GM12878 (cell line): ENCODE results near the gene H6PD. TPM values are rescaled to one million over a fixed set of nuclear protein-coding genes. Genes with fewer than 3 reads are reported as not detected.

Source experiments
- ATAC-seq: fragments of 200-7000 bp; cut with Tn5 transposase; 3 replicates; pipeline ENCODE4 v1.9.1; 2020; ENCODE audit warnings: mild to moderate bottlenecking, moderate library complexity
- BruUV-seq: library from RNA; stranded (reverse); fragments of 400-500 nt; replicated peaks from 2 replicates; lab custom pipeline; 2021; lab: Mats Ljungman, UMichigan
- CTCF ChIA-PET: fragments of 300-600 bp; sonication (Branson Sonifier 250); formaldehyde crosslinking; extraction: SDS; loops from one replicate; lab custom pipeline; 2021; ENCODE audit warnings: inconsistent platforms; lab: Yijun Ruan, JAX
- POLR2A ChIA-PET: fragments of 350-600 bp; formaldehyde crosslinking; extraction: SDS; loops from one replicate; lab custom pipeline; 2021; ENCODE audit warnings: inconsistent platforms; lab: Charles Lee
- RAD21 ChIA-PET: fragments of 300-600 bp; sonication (Branson Sonifier 250); formaldehyde crosslinking; loops from one replicate; lab custom pipeline; 2023; ENCODE audit warnings: antibody characterized with exemption; ENCODE audit not compliant: unreplicated experiment; lab: Charles Lee
- SMC1A ChIA-PET: fragments of 300-600 bp; sonication (Branson Sonifier 250); formaldehyde crosslinking; loops from one replicate; lab custom pipeline; 2023; ENCODE audit not compliant: unreplicated experiment, uncharacterized antibody; lab: Charles Lee
- DNase-seq: peaks from one replicate; pipeline ENCODE4 v3.0.0-alpha.2; 2011; ENCODE audit warnings: low read depth, low spot score
- FAIRE-seq: peaks from 3 replicates; lab custom pipeline; 2011; peaks lifted over from hg19 to GRCh38; lab: Jason Lieb, UNC
- H2AFZ ChIP-seq: 2 replicates; pipeline ENCODE4 v1.6.0; 2011; ENCODE audit warnings: low read depth, low read length, control low read depth; ENCODE audit not compliant: control insufficient read depth
- H3K27ac ChIP-seq: 2 replicates; pipeline ENCODE4 v1.5.1; 2011; ENCODE audit warnings: control low read depth; ENCODE audit not compliant: control insufficient read depth, insufficient read depth
- H3K27me3 ChIP-seq, 2 experiments: replicated peaks in 1 of 2; 2 replicates each; pipeline versions ENCODE4 v1.6.0 to v1.6.1; 2011; ENCODE audit warnings: low read length in 1 of 2; ENCODE audit not compliant: control insufficient read depth in 2 of 2, insufficient read depth in 2 of 2
- H3K36me3 ChIP-seq, 2 experiments: 2 replicates each; pipeline ENCODE4 v1.5.1; 2011; ENCODE audit warnings: low read length in 1 of 2; ENCODE audit not compliant: control insufficient read depth in 2 of 2, insufficient read depth in 2 of 2
- H3K4me1 ChIP-seq: 2 replicates; pipeline ENCODE4 v1.6.1; 2011; ENCODE audit warnings: mild to moderate bottlenecking, low read length, moderate library complexity, mixed read lengths; ENCODE audit not compliant: control insufficient read depth, insufficient read depth
- H3K4me2 ChIP-seq: 2 replicates; pipeline ENCODE4 v1.6.0; 2011; ENCODE audit warnings: control low read depth; ENCODE audit not compliant: control insufficient read depth, insufficient read depth
- H3K4me3 ChIP-seq: fragments of 200-600 bp; sonication (generic); 2 replicates; pipeline ENCODE4 v1.5.1; 2016
- H3K79me2 ChIP-seq: 2 replicates; pipeline ENCODE4 v1.6.0; 2011; ENCODE audit warnings: low read length; ENCODE audit not compliant: control insufficient read depth, insufficient read depth
- H3K9ac ChIP-seq: 2 replicates; pipeline ENCODE4 v1.8.0; 2011; ENCODE audit warnings: low read length, control low read depth, mixed read lengths; ENCODE audit not compliant: control insufficient read depth, insufficient read depth
- H3K9me3 ChIP-seq: replicated peaks from 3 replicates; pipeline ENCODE4 v1.5.1; 2011; ENCODE audit warnings: mild to moderate bottlenecking, low read length; ENCODE audit not compliant: control insufficient read depth, insufficient read depth
- H4K20me1 ChIP-seq: 2 replicates; pipeline ENCODE4 v1.6.0; 2011; ENCODE audit not compliant: control insufficient read depth, insufficient read depth
- BCL3 ChIP-seq: IDR thresholded peaks from 2 replicates; pipeline ENCODE4 v1.6.1; 2011; ENCODE audit warnings: borderline replicate concordance, low read depth, mild to moderate bottlenecking, moderate library complexity, low read length; ENCODE audit not compliant: insufficient read depth, poor library complexity, severe bottlenecking
- CREB1 ChIP-seq: IDR thresholded peaks from 2 replicates; pipeline ENCODE4 v1.6.1; 2012; ENCODE audit warnings: low read depth, mild to moderate bottlenecking, inconsistent platforms
- DPF2 ChIP-seq: fragments of 450-650 bp; IDR thresholded peaks from 2 replicates; pipeline ENCODE4 v1.6.1; 2017; ENCODE audit warnings: mild to moderate bottlenecking
- ETV6 ChIP-seq, 2 experiments: fragments of 450-650 bp in 1 of 2; IDR thresholded peaks in 1 of 2; conservative IDR thresholded peaks in 1 of 2; 2 replicates each; pipeline ENCODE4 v1.6.1; 2014; ENCODE audit warnings: antibody characterized with exemption in 1 of 2, borderline replicate concordance in 1 of 2, low read depth in 1 of 2, mild to moderate bottlenecking in 1 of 2, moderate library complexity in 1 of 2
- GATAD2B ChIP-seq: fragments of 450-650 bp; conservative IDR thresholded peaks from 2 replicates; pipeline ENCODE4 v1.6.1; 2017; ENCODE audit warnings: low read depth, mild to moderate bottlenecking, moderate library complexity
- IRF3 ChIP-seq: fragments of 450-650 bp; IDR thresholded peaks from 2 replicates; pipeline ENCODE4 v1.6.1; 2014; ENCODE audit warnings: mild to moderate bottlenecking
- JUND ChIP-seq: IDR thresholded peaks from 2 replicates; pipeline ENCODE4 v1.6.1; 2012; ENCODE audit warnings: low read depth, mild to moderate bottlenecking, low read length, improper control_type of control experiment, moderate library complexity
- NR2C2 ChIP-seq: IDR thresholded peaks from 2 replicates; pipeline ENCODE4 v1.6.1; 2011; ENCODE audit warnings: borderline replicate concordance, low read depth; ENCODE audit not compliant: control insufficient read depth, insufficient read length
- PBX3 ChIP-seq: IDR thresholded peaks from 2 replicates; pipeline ENCODE4 v1.6.1; 2011; ENCODE audit warnings: mild to moderate bottlenecking, low read depth, low read length, moderate library complexity; ENCODE audit not compliant: insufficient replicate concordance
- POU2F2 ChIP-seq: IDR thresholded peaks from 3 replicates; pipeline ENCODE4 v1.6.1; 2011; ENCODE audit warnings: low read depth, mild to moderate bottlenecking, low read length, borderline replicate concordance
- RCOR1 ChIP-seq: conservative IDR thresholded peaks from 2 replicates; pipeline ENCODE4 v1.6.1; 2012; ENCODE audit warnings: low read depth, low read length, improper control_type of control experiment
- RELB ChIP-seq: fragments of 450-650 bp; IDR thresholded peaks from 2 replicates; pipeline ENCODE4 v1.6.1; 2017; ENCODE audit warnings: low read depth, mild to moderate bottlenecking, moderate library complexity
- ZNF24 ChIP-seq: fragments of 450-650 bp; IDR thresholded peaks from 2 replicates; pipeline ENCODE4 v1.6.1; 2017; ENCODE audit warnings: antibody characterized with exemption, mild to moderate bottlenecking
- ZSCAN29 ChIP-seq: fragments of 450-650 bp; IDR thresholded peaks from 2 replicates; pipeline ENCODE4 v1.6.1; 2017; ENCODE audit warnings: mild to moderate bottlenecking, moderate library complexity
- WGBS: methylation state at CpG from one replicate; pipeline ENCODE4 v1.1.6; 2016; ENCODE audit warnings: low lambda C conversion rate; ENCODE audit not compliant: insufficient replicate concordance, insufficient coverage; ENCODE audit errors: missing lambda C conversion rate; 5-methylcytosine and 5-hydroxymethylcytosine counted together
- in situ Hi-C: fragments of 300-500 bp; cut with MboI; formaldehyde crosslinking; loops from 9 replicates; pipeline ENCODE4 v1.14.3; 2018; ENCODE audit warnings: mixed read lengths
- intact Hi-C: fragments of 100-400 bp; cut with micrococcal nuclease; formaldehyde crosslinking; loops from one replicate; pipeline ENCODE4 v1.14.2; 2022; ENCODE audit not compliant: unreplicated experiment
- polyA plus RNA-seq, 11 experiments: library from polyadenylated mRNA; depleted of rRNA in 4 of 11; unstranded in 6 of 11; stranded (reverse) in 5 of 11; fragments of >200 nt; fragmentation: Nextera tagmentation in 4 of 11; fragmentation: Illumina TruSeq in 1 of 11; extraction: Ambion mirVana in 4 of 11; extraction: Trizol in 1 of 11; gene quantifications; 1 replicate in 1 of 11; 2 replicates in 10 of 11; pipeline versions ENCODE4 v1.2.1 to v1.2.3, GENCODE V29; 2011 to 2016; ENCODE audit warnings: inconsistent platforms in 2 of 11, missing spikeins in 2 of 11, low read depth in 1 of 11
- total RNA-seq, 4 experiments: library from RNA; depleted of rRNA in 3 of 4; stranded (reverse); fragments of >200 nt in 3 of 4; fragmentation: Illumina TruSeq in 1 of 4; extraction: Trizol in 1 of 4; gene quantifications; 2 replicates each; pipeline versions ENCODE4 v1.2.1 to v1.2.3, GENCODE V29; 2013 to 2021

The H6PD gene
- total and polyA plus RNA-seq, 10 of the 15 experiments (the other 5 are each of a cell fraction or from before 2014, with no cell fraction given): 1.2 to 20.7 (median 7.7) TPM

- WGBS: 65% methylated on average over 7 of the region's 8 CpGs
Measured at GRCh38 chr1:9309080-9309479, 74.5 kb downstream of the H6PD start.

More at GRCh38 chr1:9309080-9309479, 74.5 kb downstream of the H6PD start:
- ChIA-PET SMC1A (interaction anchor here (0.6 kb wide), 1 partner anchor 10 kb away, joined by 3 read pairs; no protein-coding TSS in a partner anchor), POLR2A (no interaction called here), CTCF (no interaction called here), RAD21 (no interaction called here)
- FAIRE-seq (no peak), DNase-seq (no peak), ATAC-seq (no peak)
- Histone ChIP-seq H3K79me2 (no peaks in the 10 kb centered on the region), H3K9ac (no peak overlapping the region), H3K4me1 (no peaks in the 10 kb centered on the region), H4K20me1 (no peaks in the 10 kb centered on the region), H3K27ac (no peak overlapping the region), H3K4me2 (no peak overlapping the region), H2AFZ (no peak overlapping the region), H3K9me3 (no peaks in the 10 kb centered on the region), H3K4me3 (no peak overlapping the region), H3K36me3 (no peaks in the 10 kb centered on the region), H3K27me3 (no peaks in the 10 kb centered on the region; a peak in 1 of 4 replicates)
- no TSS peak for BruUV-seq
- no peak for TF ChIP-seq PBX3
- TF ChIP-seq ETV6 (conservative IDR thresholded peaks at IDR 0.05 in 1 of 2, IDR thresholded peaks at IDR 0.05 in 1 of 2; ENCODE audit: borderline replicate concordance in 1 of 2, low read depth in 1 of 2): no peak
- no peak for TF ChIP-seq BCL3
- no peak for TF ChIP-seq NR2C2
- TF ChIP-seq RELB: no peak
- no peak for TF ChIP-seq DPF2
- TF ChIP-seq RCOR1: no peak
- TF ChIP-seq JUND: no peak
- no peak for TF ChIP-seq ZNF24
- TF ChIP-seq ZSCAN29: no peak
- TF ChIP-seq CREB1: no peak
- no peak for TF ChIP-seq GATAD2B
- TF ChIP-seq POU2F2: no peak
- no peak for TF ChIP-seq IRF3
- in situ Hi-C loops (no loop called here), intact Hi-C loops (no loop called here)
